ENCODE data around the gene STK32C.
"Not testable (repeated sequence)": the region's sequence is repeated elsewhere in the genome, so short reads cannot be mapped to it uniquely, and the experiment has no call there.

Gene STK32C

GRCh38 chr10:132307823-132308586 lies at the start of gene STK32C:
STK32C (minus strand) TSS chr10:132307950; CDS start chr10:132307833, 117 bp downstream.
- DNase-seq = peak; percentile 39

- DNase-seq = no peak
Observed at GRCh38 chr10:132356621-132357195, 49.0 kb upstream of the STK32C start.

- no peak for DNase-seq
Observed at GRCh38 chr10:132355754-132356153, 48.0 kb upstream of the STK32C start.

GRCh38 chr10:132355297-132355696 lies 47.5 kb upstream of the STK32C start:
- no peak for DNase-seq

GRCh38 chr10:132354356-132355094 lies 46.8 kb upstream of the STK32C start:
- DNase-seq = no peak

GRCh38 chr10:132353456-132354355 lies 46.0 kb upstream of the STK32C start:
- no peak for DNase-seq

- DNase-seq = not testable (repeated sequence)
Observed at GRCh38 chr10:132352462-132353308, 44.9 kb upstream of the STK32C start.

- no peak for DNase-seq
Observed at GRCh38 chr10:132351611-132352010, 43.9 kb upstream of the STK32C start.

GRCh38 chr10:132350946-132351345 lies 43.2 kb upstream of the STK32C start:
- no peak for DNase-seq

- DNase-seq = no peak
Observed at GRCh38 chr10:132350391-132350790, 42.6 kb upstream of the STK32C start.

GRCh38 chr10:132349766-132350165 lies 42.0 kb upstream of the STK32C start:
- DNase-seq = no peak

GRCh38 chr10:132347931-132348267 lies 40.1 kb upstream of the STK32C start:
- DNase-seq = no peak

GRCh38 chr10:132347211-132347930 lies 39.6 kb upstream of the STK32C start:
- no peak for DNase-seq

GRCh38 chr10:132346806-132347205 lies 39.1 kb upstream of the STK32C start:
- no peak for DNase-seq

GRCh38 chr10:132345345-132345744 lies 37.6 kb upstream of the STK32C start:
- no peak for DNase-seq

- no peak for DNase-seq
Observed at GRCh38 chr10:132344386-132344785, 36.6 kb upstream of the STK32C start.

- no peak for DNase-seq
Observed at GRCh38 chr10:132342553-132342952, 34.8 kb upstream of the STK32C start.

GRCh38 chr10:132341781-132342180 lies 34.0 kb upstream of the STK32C start:
- no peak for DNase-seq

- DNase-seq = no peak
Observed at GRCh38 chr10:132341017-132341416, 33.3 kb upstream of the STK32C start.

- DNase-seq = no peak
Observed at GRCh38 chr10:132339276-132339675, 31.5 kb upstream of the STK32C start.

GRCh38 chr10:132338876-132339275 lies 31.1 kb upstream of the STK32C start:
- DNase-seq = no peak

Measured in DMS79 treated with DMSO at 0.1 percent for 48 hours (cell line).